T-helper 1 cell treated with Interleukin-12 subunit alpha and Interleukin-12 subunit beta and Interleukin-4 antibody, amounts not matched to agents 30 ng/mL and 1 ng/mL, for 36 hours (primary cell): ENCODE results near the gene LOC101059915.
"Not testable (repeated sequence)": the region's sequence is repeated elsewhere in the genome, so short reads cannot be mapped to it uniquely, and the experiment has no call there.

Experiments used
- intact Hi-C: fragments of 100-400 bp; cut with micrococcal nuclease; formaldehyde crosslinking; loops from one replicate; pipeline ENCODE4 v1.15.1; 2024

LOC101059915 gene

GRCh38 chrX:71671043-71671780 lies 3.9 kb downstream of the LOC101059915 start:
- intact Hi-C loops, result no loop called here

- intact Hi-C loops, result no loop called here
Measured at GRCh38 chrX:71671938-71672337, 4.6 kb downstream of the LOC101059915 start.

GRCh38 chrX:71675636-71676035 lies 8.3 kb downstream of the LOC101059915 start:
- intact Hi-C loops, result not testable (repeated sequence)

- intact Hi-C loops, result not testable (repeated sequence)
Measured at GRCh38 chrX:71676068-71676795, 8.9 kb downstream of the LOC101059915 start.

- intact Hi-C loops, result not testable (repeated sequence)
Measured at GRCh38 chrX:71677195-71677594, 9.8 kb downstream of the LOC101059915 start.

GRCh38 chrX:71679575-71680207 lies 12.3 kb downstream of the LOC101059915 start:
- intact Hi-C loops, result no loop called here

GRCh38 chrX:71696641-71697465 lies 29.5 kb downstream of the LOC101059915 start:
- intact Hi-C loops, result not testable (repeated sequence)

- intact Hi-C loops, result not testable (repeated sequence)
Measured at GRCh38 chrX:71697466-71698298, 30.3 kb downstream of the LOC101059915 start.

GRCh38 chrX:71698299-71699022 lies 31.1 kb downstream of the LOC101059915 start:
- intact Hi-C loops, result not testable (repeated sequence)

GRCh38 chrX:71699023-71699344 lies 31.6 kb downstream of the LOC101059915 start:
- intact Hi-C loops, result not testable (repeated sequence)

GRCh38 chrX:71702853-71703252 lies 35.5 kb downstream of the LOC101059915 start:
- intact Hi-C loops, result not testable (repeated sequence)

GRCh38 chrX:71714064-71714463 lies 46.7 kb downstream of the LOC101059915 start:
- intact Hi-C loops, result not testable (repeated sequence)

GRCh38 chrX:71715551-71715950 lies 48.2 kb downstream of the LOC101059915 start:
- intact Hi-C loops, result not testable (repeated sequence)

- intact Hi-C loops, result not testable (repeated sequence)
Measured at GRCh38 chrX:71716323-71716722, 49.0 kb downstream of the LOC101059915 start.

GRCh38 chrX:71718185-71718584 lies 50.8 kb downstream of the LOC101059915 start, which contains the start of gene CXorf49:
TSS of gene CXorf49 (minus strand) at chrX:71718285. CDS start at chrX:71718151, 134 bp downstream.
- intact Hi-C loops, result not testable (repeated sequence)

GRCh38 chrX:71719195-71719594 lies 51.8 kb downstream of the LOC101059915 start:
- intact Hi-C loops, result not testable (repeated sequence)

GRCh38 chrX:71720289-71720886 lies 53.0 kb downstream of the LOC101059915 start:
- intact Hi-C loops, result not testable (repeated sequence)
